Spleen (tissue), 7 donors: ENCODE results near the gene SCFD2.
"Not testable (repeated sequence)": the region's sequence is repeated elsewhere in the genome, so short reads cannot be mapped to it uniquely, and the experiment has no call there.

Source experiments
- CTCF ChIP-seq, 11 experiments: fragments of 200-600 bp in 7 of 11; fragments of 450-650 bp in 4 of 11; sonication (generic) in 4 of 11; IDR thresholded peaks in 8 of 11; conservative IDR thresholded peaks in 3 of 11; 1 replicate in 7 of 11; 2 replicates in 4 of 11; pipeline versions ENCODE4 v1.4.0 to v1.8.0; 2016 to 2021; ENCODE audit warnings: antibody characterized with exemption in 11 of 11, inconsistent platforms in 4 of 11, mild to moderate bottlenecking in 1 of 11
- POLR2A ChIP-seq, 3 donors: fragments of 450-650 bp; IDR thresholded peaks; one replicate each; pipeline ENCODE4 v1.5.1; 2017; ENCODE audit warnings: antibody characterized with exemption in 3 of 3, mild to moderate bottlenecking in 1 of 3
- POLR2AphosphoS5 ChIP-seq, 3 donors: sonication (generic); formaldehyde crosslinking; IDR thresholded peaks; one replicate each; pipeline ENCODE4 v1.5.1; 2017; ENCODE audit warnings: antibody characterized with exemption in 3 of 3
- donor health status: DM: no; HTN: no; CAD: no; lungs with moderate emphysema.
- donor health status: DM: no; HTN: no; CAD: no.
- donor health status: DM: no; HTN: no; CAD: no.

- not testable (repeated sequence) for TF ChIP-seq POLR2AphosphoS5 (IDR thresholded peaks at IDR 0.05); CTCF (IDR thresholded peaks at IDR 0.05 in 8 of 11, conservative IDR thresholded peaks at IDR 0.05 in 3 of 11); POLR2A (IDR thresholded peaks at IDR 0.05)
Observed at GRCh38 chr4:52834641-52835456, 531.0 kb downstream of the SCFD2 start.
